ENCODE measurements around the gene AQP12B.

GRCh38 chr2:240727439-240727838 is 44.8 kb upstream of the AQP12B start:
- TF ChIP-seq, protein P1, sequence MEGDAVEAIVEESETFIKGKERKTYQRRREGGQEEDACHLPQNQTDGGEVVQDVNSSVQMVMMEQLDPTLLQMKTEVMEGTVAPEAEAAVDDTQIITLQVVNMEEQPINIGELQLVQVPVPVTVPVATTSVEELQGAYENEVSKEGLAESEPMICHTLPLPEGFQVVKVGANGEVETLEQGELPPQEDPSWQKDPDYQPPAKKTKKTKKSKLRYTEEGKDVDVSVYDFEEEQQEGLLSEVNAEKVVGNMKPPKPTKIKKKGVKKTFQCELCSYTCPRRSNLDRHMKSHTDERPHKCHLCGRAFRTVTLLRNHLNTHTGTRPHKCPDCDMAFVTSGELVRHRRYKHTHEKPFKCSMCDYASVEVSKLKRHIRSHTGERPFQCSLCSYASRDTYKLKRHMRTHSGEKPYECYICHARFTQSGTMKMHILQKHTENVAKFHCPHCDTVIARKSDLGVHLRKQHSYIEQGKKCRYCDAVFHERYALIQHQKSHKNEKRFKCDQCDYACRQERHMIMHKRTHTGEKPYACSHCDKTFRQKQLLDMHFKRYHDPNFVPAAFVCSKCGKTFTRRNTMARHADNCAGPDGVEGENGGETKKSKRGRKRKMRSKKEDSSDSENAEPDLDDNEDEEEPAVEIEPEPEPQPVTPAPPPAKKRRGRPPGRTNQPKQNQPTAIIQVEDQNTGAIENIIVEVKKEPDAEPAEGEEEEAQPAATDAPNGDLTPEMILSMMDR (IDR thresholded peaks at IDR 0.05; ENCODE audit: poor library complexity, severe bottlenecking), result no peak
- no peak for TF ChIP-seq EZH2 (IDR thresholded peaks at IDR 0.05; ENCODE audit: borderline replicate concordance, insufficient read depth, low read length, poor library complexity, severe bottlenecking)
- no peak for TF ChIP-seq POLR2AphosphoS5 (IDR thresholded peaks at IDR 0.05)
- no peak for TF ChIP-seq EP300 (conservative IDR thresholded peaks at IDR 0.05; ENCODE audit: poor library complexity, severe bottlenecking)
